Measurements from ENCODE around the gene GPC4.

Gene GPC4

GRCh38 chrX:133307637-133308498, 107.4 kb downstream of the GPC4 start:
- no peak for TF ChIP-seq CTCF (IDR thresholded peaks at IDR 0.05; ENCODE audit: insufficient read depth, missing control alignments)
- FAIRE-seq, result no peak

GRCh38 chrX:133307094-133307493, 108.2 kb downstream of the GPC4 start:
- DNase-seq (ENCODE audit: insufficient read length, low spot score), result no peak
- FAIRE-seq, result no peak
- TF ChIP-seq CTCF (IDR thresholded peaks at IDR 0.05; ENCODE audit: insufficient read depth, missing control alignments), result no peak

More at GRCh38 chrX:133307637-133308498, 107.4 kb downstream of the GPC4 start:
- DNase-seq (ENCODE audit: insufficient read length, low spot score), result no peak

- TF ChIP-seq CTCF (IDR thresholded peaks at IDR 0.05; ENCODE audit: insufficient read depth, missing control alignments), result no peak
- DNase-seq (ENCODE audit: insufficient read length, low spot score), result no peak
- FAIRE-seq, result no peak
Measured at GRCh38 chrX:133306316-133306715, 109.0 kb downstream of the GPC4 start.

- no peak for DNase-seq (ENCODE audit: insufficient read length, low spot score)
- TF ChIP-seq CTCF (IDR thresholded peaks at IDR 0.05; ENCODE audit: insufficient read depth, missing control alignments), result no peak
- FAIRE-seq, result no peak
Measured at GRCh38 chrX:133305348-133305747, 109.9 kb downstream of the GPC4 start.

- TF ChIP-seq CTCF (IDR thresholded peaks at IDR 0.05; ENCODE audit: insufficient read depth, missing control alignments), result no peak
- no peak for FAIRE-seq
Measured at GRCh38 chrX:133302775-133303445, 112.4 kb downstream of the GPC4 start.

GRCh38 chrX:133300591-133300990, 114.7 kb downstream of the GPC4 start:
- FAIRE-seq (no peak), DNase-seq (ENCODE audit: insufficient read length, low spot score) (no peak)

More at GRCh38 chrX:133302775-133303445, 112.4 kb downstream of the GPC4 start:
- no peak for DNase-seq (ENCODE audit: insufficient read length, low spot score)

More at GRCh38 chrX:133300591-133300990, 114.7 kb downstream of the GPC4 start:
- TF ChIP-seq CTCF (IDR thresholded peaks at IDR 0.05; ENCODE audit: insufficient read depth, missing control alignments), result no peak

Measured in D721Med (cell line).